Measurements from ENCODE around the gene GUCA2B.

DNA sequence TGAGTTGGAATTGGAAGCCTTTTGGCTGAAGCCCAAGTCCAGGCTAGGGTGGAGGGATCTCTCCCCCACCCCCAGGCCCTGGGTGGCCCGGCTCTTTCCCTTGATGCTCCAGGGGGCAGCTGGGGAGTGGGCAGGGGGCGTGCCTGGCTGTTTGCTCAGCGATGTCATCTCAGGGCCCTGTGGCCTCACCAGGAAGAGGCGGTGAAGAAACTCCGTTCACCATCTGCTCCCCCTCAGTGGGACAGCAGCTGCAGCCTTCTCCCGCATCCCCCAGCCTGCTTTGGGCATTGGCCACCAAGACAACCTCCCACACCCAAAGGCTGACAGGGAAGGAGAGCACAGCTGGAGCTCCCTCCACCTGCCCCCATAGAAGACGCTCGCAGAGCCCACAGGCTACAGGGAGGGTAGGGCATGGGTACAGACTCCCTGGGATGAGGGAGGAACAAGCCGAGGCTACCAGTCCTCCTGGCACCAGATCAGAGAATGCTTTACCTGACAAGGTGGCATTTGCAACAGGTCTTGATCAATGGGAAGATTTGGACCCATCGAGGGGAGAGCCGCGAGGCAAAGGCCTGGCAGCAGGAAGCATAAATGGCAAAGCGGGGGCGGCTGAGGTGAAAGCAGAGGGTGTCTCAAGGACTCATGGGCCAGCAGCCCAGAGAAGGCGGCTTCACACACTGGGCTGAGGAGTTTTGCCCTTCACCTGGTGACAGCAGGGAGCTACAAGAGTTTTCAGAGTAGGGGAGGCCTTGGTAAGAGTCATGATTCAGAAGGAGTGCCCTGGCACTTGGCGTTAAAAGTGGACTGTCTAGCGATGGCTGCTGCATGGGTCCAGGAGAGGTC is 17.8 kb downstream of the GUCA2B start:
- TF ChIP-seq SIN3A (IDR thresholded peaks at IDR 0.05; ENCODE audit: borderline replicate concordance, insufficient read depth, low read length) (no peak), POLR2AphosphoS5 (IDR thresholded peaks at IDR 0.05; ENCODE audit: low read depth, low read length) (no peak), TAF1 (IDR thresholded peaks at IDR 0.05; ENCODE audit: borderline replicate concordance, insufficient read depth, low read length) (no peak)

Data from PFSK-1 (cell line).